Esophagus squamous epithelium (tissue), 4 donors: Measurements from ENCODE around the gene CSNK2B.

Source experiments
- POLR2A ChIP-seq, 4 donors: fragments of 450-650 bp; IDR thresholded peaks; one replicate each; pipeline ENCODE4 v1.6.1; 2017; ENCODE audit warnings: antibody characterized with exemption in 4 of 4, mild to moderate bottlenecking in 4 of 4, moderate library complexity in 3 of 4
- TF ChIP-seq, protein P1 (sequence below), 6 experiments: fragments of 450-650 bp in 4 of 6; fragments of 200-600 bp in 2 of 6; sonication (generic) in 2 of 6; IDR thresholded peaks; one replicate each; pipeline ENCODE4 v1.5.1; 2016 to 2019; ENCODE audit warnings: antibody characterized with exemption in 6 of 6, mild to moderate bottlenecking in 4 of 6, moderate library complexity in 4 of 6

DNA sequence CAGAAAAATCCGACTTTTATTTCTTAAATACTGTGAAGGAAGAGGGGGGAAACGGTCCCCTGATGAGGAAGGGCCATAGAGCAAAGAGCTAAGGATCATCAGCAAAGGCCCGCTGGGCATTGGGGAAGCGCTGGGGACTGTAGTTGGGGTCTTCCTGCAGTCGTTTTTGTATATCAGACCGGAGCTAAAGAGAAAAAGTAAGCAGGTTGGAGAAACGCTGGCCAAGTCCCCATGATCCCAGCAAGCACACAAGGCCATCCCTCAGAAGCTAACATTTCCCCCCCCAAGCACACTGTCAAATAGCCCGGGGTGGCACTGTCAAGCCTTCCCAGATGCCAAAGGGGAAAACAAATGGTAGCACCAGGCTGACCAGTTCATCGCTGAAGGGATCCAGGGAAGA, 26.8 kb upstream of the CSNK2B start:
- TF ChIP-seq, protein P1, sequence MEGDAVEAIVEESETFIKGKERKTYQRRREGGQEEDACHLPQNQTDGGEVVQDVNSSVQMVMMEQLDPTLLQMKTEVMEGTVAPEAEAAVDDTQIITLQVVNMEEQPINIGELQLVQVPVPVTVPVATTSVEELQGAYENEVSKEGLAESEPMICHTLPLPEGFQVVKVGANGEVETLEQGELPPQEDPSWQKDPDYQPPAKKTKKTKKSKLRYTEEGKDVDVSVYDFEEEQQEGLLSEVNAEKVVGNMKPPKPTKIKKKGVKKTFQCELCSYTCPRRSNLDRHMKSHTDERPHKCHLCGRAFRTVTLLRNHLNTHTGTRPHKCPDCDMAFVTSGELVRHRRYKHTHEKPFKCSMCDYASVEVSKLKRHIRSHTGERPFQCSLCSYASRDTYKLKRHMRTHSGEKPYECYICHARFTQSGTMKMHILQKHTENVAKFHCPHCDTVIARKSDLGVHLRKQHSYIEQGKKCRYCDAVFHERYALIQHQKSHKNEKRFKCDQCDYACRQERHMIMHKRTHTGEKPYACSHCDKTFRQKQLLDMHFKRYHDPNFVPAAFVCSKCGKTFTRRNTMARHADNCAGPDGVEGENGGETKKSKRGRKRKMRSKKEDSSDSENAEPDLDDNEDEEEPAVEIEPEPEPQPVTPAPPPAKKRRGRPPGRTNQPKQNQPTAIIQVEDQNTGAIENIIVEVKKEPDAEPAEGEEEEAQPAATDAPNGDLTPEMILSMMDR (IDR thresholded peaks at IDR 0.05), result no peak
- no peak for TF ChIP-seq POLR2A (IDR thresholded peaks at IDR 0.05)
